Progenitor cell of endocrine pancreas (in vitro differentiated cells): ENCODE measurements around the gene GALNT15. TPM values are rescaled to one million over a fixed set of nuclear protein-coding genes. Genes with fewer than 3 reads are reported as not detected.

Experiments used
- DNase-seq: peaks from one replicate; pipeline ENCODE4 v3.0.0; 2021; ENCODE audit warnings: low spot score; ENCODE audit not compliant: unreplicated experiment
- H3K27ac Mint-ChIP-seq: 2 replicates; pipeline ENCODE4 v1.8.0; 2021; ENCODE audit warnings: mild to moderate bottlenecking, moderate library complexity, mixed read lengths
- H3K27me3 Mint-ChIP-seq: 2 replicates; pipeline ENCODE4 v1.8.0; 2021; ENCODE audit warnings: mixed read lengths
- H3K36me3 Mint-ChIP-seq: 2 replicates; pipeline ENCODE4 v1.8.0; 2022; ENCODE audit warnings: mixed read lengths; ENCODE audit not compliant: insufficient read depth
- H3K4me1 Mint-ChIP-seq: 2 replicates; pipeline ENCODE4 v1.8.0; 2021; ENCODE audit warnings: low read depth, mixed read lengths
- H3K4me3 Mint-ChIP-seq: 2 replicates; pipeline ENCODE4 v1.8.0; 2021; ENCODE audit warnings: low read depth, mild to moderate bottlenecking, moderate library complexity, mixed read lengths
- H3K9me3 Mint-ChIP-seq: 2 replicates; pipeline ENCODE4 v1.8.0; 2021; ENCODE audit warnings: low read depth, mixed read lengths
- total RNA-seq: library from RNA; stranded (reverse); gene quantifications from 2 replicates; pipeline ENCODE4 v1.2.1, GENCODE V29; 2021
- TF ChIP-seq, protein P1 (sequence below): fragments of 200-600 bp; sonication (generic); IDR thresholded peaks from one replicate; pipeline ENCODE4 v1.5.0; 2021; ENCODE audit warnings: antibody characterized with exemption, mild to moderate bottlenecking; ENCODE audit not compliant: unreplicated experiment

Gene GALNT15
- total RNA-seq, 1 donor from 2014 or later, result 0.46 TPM

DNA sequence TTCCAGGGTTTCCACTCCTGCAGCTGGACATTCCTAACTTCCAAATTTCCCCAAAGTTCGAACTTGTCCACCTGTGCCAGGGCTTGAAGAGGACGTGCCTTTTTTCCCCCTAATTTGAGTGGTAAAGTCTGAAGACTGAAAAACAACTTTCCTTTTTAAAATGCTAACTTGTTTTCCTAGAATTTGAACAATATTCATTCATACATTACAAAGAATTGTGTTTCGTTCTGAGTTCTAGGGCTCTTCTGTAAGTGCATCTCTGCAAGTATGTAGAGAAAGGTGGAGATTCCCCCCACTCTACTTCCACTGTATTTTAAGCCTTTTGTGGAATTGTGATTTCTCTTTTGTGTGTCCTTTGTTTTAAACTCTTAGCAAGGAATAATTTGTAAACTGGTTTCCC lies 80.8 kb downstream of the GALNT15 start:
- TF ChIP-seq, protein P1, sequence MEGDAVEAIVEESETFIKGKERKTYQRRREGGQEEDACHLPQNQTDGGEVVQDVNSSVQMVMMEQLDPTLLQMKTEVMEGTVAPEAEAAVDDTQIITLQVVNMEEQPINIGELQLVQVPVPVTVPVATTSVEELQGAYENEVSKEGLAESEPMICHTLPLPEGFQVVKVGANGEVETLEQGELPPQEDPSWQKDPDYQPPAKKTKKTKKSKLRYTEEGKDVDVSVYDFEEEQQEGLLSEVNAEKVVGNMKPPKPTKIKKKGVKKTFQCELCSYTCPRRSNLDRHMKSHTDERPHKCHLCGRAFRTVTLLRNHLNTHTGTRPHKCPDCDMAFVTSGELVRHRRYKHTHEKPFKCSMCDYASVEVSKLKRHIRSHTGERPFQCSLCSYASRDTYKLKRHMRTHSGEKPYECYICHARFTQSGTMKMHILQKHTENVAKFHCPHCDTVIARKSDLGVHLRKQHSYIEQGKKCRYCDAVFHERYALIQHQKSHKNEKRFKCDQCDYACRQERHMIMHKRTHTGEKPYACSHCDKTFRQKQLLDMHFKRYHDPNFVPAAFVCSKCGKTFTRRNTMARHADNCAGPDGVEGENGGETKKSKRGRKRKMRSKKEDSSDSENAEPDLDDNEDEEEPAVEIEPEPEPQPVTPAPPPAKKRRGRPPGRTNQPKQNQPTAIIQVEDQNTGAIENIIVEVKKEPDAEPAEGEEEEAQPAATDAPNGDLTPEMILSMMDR, result no peak
- Mint-ChIP-seq H3K27ac (no peak overlapping the region), H3K4me3 (no peak overlapping the region), H3K9me3 (no peaks in the 10 kb centered on the region), H3K36me3 (no peaks in the 10 kb centered on the region), H3K27me3 (no peaks in the 10 kb centered on the region), H3K4me1 (peaks cover 4% of the 10 kb centered on the region)
- no peak for DNase-seq

DNA sequence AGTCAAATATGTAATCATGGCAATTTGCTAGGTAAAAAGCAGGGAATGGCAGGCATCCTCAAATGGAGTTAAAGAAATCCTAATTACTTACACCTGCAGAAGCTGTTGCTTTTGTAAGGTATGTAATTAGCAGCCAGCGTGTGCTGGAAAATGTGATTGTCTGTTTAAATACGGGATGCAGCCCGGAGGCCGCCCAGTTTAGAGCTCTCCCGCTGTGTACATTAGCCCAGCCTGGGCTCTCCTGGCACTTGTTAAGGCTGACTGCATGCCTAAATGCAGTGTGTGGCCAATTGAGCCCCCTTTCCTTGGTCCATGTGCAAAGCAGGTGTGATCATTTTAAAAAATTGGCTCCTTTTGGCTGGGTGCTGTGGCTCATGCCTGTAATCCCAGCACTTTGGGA lies 81.2 kb downstream of the GALNT15 start:
- Mint-ChIP-seq H3K4me3 (no peak overlapping the region), H3K36me3 (no peaks in the 10 kb centered on the region)
- TF ChIP-seq, protein P1, result no peak

DNA sequence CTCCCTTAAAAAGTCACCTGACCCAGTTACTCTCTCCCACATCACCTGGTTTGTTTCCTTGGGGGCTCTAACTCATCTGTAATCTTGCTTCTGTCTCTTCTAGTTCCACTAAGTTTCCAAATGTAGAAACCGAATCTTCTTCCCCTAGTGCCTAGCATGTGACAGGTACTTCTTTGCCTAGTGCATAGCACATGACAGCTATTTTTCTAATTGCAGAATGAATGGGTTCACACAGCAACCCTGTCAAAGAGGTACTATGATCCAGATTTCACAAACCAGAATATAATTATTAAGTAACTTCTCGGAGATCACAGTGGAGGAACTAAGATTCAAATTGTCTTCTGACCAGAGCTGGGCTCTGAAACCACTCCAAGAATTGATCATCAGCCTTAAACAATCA lies 82.8 kb downstream of the GALNT15 start:
- no peak for DNase-seq
- H3K4me3 Mint-ChIP-seq, result no peak overlapping the region
- TF ChIP-seq, protein P1, result no peak
- no peak overlapping the region for H3K27ac Mint-ChIP-seq
- H3K4me1 Mint-ChIP-seq, result peaks cover under 1% of the 10 kb centered on the region
- H3K36me3 Mint-ChIP-seq, result no peaks in the 10 kb centered on the region
- no peaks in the 10 kb centered on the region for H3K27me3 Mint-ChIP-seq
- H3K9me3 Mint-ChIP-seq, result no peaks in the 10 kb centered on the region

More for the DNA sequence above, 81.2 kb downstream of the GALNT15 start:
- H3K4me1 Mint-ChIP-seq, result peaks cover 4% of the 10 kb centered on the region
- H3K27ac Mint-ChIP-seq, result no peak overlapping the region
- no peak for DNase-seq
- no peaks in the 10 kb centered on the region for H3K27me3 Mint-ChIP-seq
- H3K9me3 Mint-ChIP-seq, result no peaks in the 10 kb centered on the region

DNA sequence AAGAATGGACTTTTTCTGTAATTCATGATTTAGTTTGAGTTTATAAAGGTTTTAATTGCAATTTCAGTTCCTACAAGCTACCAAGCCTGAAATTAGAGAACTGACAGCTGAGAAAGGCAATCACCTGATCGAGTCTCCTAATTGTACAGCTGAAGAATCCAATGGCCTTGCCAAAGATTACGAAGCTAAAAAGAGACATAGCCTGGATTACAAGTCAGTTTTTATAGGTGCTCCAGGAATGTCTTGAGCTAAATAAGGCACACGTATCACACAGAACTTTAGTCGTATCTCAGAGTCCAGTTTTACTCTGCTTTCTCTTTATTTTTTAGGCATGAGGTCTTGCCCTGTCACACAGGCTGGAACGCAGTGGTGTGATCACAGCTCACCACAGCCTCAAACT lies 83.7 kb downstream of the GALNT15 start:
- Mint-ChIP-seq H3K4me1 (no peaks in the 10 kb centered on the region), H3K9me3 (no peaks in the 10 kb centered on the region), H3K36me3 (no peaks in the 10 kb centered on the region), H3K27ac (no peak overlapping the region), H3K27me3 (no peaks in the 10 kb centered on the region), H3K4me3 (no peak overlapping the region)
- TF ChIP-seq, protein P1, result no peak
- no peak for DNase-seq

DNA sequence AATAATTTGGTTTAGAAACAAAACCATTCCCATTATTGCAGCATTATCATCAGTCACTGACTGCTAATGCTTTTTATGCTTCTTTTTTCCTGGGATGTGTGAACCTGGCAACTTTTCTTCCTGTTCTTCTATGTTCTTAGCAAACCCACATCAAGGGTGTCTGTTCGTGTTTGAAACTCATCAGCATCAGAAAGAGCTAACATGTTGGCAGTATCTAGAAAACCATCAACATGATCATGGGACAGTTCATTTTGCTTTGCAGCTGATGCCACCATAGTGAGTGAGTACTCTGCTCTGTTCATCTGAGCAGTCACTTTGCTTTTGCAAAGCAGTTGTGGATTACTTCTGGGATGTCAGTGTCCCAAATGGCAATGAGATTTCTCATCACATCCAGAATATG lies 84.4 kb downstream of the GALNT15 start:
- Mint-ChIP-seq H3K27me3 (no peaks in the 10 kb centered on the region), H3K27ac (no peak overlapping the region), H3K9me3 (no peaks in the 10 kb centered on the region), H3K36me3 (no peaks in the 10 kb centered on the region), H3K4me1 (peaks cover under 1% of the 10 kb centered on the region), H3K4me3 (no peak overlapping the region)
- TF ChIP-seq, protein P1, result no peak
- no peak for DNase-seq

DNA sequence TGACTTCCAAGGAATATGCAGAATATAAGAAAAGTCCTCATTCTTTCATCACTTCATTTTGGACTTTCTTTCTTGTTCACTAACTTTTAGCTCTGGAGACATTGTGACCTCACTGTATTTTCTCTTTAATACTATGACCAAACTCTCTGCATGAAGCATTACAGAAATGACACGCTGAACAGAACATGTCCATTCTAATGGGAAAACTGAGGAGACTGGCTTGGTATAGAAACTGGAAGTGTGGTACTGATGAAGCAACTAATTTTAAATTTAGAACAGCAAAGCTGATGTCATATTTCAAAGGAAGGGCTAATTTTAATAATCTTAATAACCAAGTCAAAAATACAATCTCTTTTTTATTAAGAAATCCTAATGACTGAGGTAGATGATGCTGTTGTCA lies 85.6 kb downstream of the GALNT15 start:
- H3K27me3 Mint-ChIP-seq, result no peaks in the 10 kb centered on the region
- H3K36me3 Mint-ChIP-seq, result no peaks in the 10 kb centered on the region
- H3K9me3 Mint-ChIP-seq, result no peaks in the 10 kb centered on the region
- H3K27ac Mint-ChIP-seq, result no peak overlapping the region
- H3K4me3 Mint-ChIP-seq, result no peak overlapping the region
- peaks cover 6% of the 10 kb centered on the region for H3K4me1 Mint-ChIP-seq
- TF ChIP-seq, protein P1, result no peak
- no peak for DNase-seq
